Amygdala (tissue), 56 donors: Measurements from ENCODE around the gene ORAI2.
"Not testable (repeated sequence)": the region's sequence is repeated elsewhere in the genome, so short reads cannot be mapped to it uniquely, and the experiment has no call there.

Source experiments
- DNase-seq, 56 donors: peaks; one replicate each; lab custom pipeline; 2025; lab: John Stamatoyannopoulos, UW

The ORAI2 gene

DNA sequence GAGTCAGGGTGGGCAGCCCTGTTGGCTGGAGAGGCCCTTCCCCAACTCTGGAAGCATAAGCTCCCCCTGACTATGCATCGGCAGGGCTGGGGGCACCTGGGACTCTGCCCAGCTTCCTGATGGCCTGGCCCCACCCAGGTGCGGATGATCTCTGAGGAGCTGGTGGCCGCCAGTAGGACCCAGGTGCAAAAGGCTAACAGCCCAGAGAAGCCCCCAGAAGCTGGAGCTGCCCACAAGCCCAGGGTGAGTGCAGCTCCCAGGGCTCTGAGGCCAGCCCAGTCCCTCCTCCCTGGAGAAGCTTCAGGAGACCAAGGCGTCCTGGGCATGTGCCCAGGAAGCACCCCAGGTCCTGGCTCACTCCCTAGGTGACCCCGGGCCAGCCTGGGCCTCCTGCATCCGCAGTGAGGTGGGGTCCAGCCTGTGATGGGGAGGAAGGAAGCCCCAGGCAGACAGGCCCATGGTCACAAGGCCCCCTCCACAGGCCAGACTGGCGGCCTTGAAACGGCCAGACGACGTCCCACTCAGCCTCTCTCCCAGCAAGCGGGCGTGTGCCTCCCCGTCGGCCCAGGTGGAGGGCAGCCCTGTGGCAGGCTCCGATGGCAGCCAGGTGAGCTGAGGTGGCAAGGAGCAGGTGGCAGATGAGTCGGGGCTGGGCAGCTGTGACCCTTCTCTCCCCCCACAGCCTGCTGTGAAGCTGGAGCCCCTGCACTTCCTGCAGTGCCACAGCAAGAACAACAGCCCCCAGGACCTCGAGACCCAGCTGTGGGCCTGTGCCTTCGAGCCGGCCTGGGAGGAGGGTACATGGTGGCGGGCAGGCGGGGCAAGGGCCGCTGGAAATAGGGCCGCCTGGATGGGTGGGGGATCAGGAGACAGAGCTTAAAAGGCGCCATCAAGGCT is 34.5 kb downstream of the ORAI2 start:
- DNase-seq: no peak

- DNase-seq: peak in 1 of 56 donors; percentile 18
These were observed 35.3 kb downstream of the ORAI2 start for GRCh38 chr7:102468478-102469350.

DNA sequence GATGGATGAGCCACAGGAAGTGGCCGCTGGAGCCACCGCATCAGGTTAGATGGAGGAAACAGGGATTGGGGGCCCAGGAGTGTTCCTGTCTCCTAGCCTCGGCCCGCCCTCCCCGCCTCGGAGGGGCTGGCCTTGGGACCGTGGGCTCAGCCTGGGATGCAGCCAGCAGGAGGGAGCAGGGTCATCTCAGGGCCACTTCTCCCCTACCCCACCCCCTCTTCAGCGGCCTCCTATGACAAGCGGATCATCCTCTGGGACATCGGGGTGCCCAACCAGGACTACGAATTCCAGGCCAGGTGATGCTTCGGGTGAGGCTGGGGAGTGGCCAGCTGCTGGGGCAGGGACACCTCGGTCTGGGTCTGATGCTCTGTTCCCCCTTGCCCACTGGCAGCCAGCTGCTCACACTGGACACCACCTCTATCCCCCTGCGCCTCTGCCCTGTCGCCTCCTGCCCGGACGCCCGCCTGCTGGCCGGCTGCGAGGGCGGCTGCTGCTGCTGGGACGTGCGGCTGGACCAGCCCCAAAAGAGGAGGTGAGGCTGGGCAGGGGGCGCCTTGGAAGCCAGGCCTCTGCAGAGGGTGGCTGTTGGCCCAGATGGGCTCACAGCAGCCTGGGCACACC is 36.1 kb downstream of the ORAI2 start:
- no peak for DNase-seq

DNA sequence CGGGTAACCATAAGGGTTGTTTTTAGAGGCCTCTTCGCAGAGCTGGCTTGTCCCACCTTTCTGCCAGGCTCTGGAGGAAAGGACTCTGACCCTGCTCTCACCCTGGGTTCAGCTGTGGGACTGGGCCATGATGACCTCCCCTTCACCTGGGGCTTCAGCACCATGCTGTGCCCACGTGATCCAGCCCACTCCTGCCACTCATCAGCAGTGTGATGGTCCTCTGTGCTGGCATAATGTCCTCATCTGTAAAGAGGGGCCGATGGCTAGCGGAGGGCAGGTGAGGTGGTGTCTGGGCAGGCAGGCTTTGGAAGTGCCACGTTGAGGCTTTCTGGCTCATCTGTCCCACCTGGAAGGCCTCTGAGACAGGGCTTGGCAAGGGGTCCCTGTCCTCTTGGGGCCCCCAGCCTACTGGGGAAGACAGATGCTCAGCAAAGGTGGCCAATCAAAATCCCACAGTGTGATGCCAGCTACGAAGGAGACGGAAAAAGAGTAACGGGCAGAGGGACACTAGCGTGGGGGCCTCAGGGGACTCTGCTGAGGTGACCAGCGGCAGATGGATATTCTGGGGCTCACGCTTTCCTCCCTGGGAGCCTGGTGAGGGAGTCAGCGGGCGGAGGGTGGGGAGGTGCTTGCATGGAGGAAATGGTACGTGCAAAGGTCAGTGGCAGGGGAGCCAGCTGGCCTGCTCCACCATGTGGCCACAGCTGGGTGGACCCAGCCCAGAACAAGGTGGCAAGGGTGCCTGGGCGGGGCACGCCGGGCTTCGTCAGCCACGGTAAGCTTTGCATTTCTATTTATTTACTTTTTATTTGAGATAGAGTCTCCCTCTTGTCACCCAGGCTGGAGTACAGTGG is 36.8 kb downstream of the ORAI2 start:
- DNase-seq: no peak

DNA sequence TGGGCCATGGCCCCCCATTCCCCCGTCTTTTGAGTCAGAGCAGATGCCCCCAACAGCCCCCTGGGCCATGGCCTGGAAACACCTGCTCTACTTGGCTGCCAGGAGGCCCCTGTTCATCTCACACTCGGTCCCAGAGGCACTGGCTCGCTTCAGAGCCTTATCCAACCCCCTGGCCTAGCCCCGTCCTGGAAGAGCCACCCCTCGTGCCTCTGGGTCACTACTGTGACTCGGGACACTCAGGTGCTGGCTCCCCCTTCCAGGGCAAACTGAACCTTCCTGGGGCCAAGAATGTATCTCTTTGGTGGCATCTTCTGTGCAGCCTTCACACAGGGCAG is 38.4 kb downstream of the ORAI2 start:
- DNase-seq: no peak

DNA sequence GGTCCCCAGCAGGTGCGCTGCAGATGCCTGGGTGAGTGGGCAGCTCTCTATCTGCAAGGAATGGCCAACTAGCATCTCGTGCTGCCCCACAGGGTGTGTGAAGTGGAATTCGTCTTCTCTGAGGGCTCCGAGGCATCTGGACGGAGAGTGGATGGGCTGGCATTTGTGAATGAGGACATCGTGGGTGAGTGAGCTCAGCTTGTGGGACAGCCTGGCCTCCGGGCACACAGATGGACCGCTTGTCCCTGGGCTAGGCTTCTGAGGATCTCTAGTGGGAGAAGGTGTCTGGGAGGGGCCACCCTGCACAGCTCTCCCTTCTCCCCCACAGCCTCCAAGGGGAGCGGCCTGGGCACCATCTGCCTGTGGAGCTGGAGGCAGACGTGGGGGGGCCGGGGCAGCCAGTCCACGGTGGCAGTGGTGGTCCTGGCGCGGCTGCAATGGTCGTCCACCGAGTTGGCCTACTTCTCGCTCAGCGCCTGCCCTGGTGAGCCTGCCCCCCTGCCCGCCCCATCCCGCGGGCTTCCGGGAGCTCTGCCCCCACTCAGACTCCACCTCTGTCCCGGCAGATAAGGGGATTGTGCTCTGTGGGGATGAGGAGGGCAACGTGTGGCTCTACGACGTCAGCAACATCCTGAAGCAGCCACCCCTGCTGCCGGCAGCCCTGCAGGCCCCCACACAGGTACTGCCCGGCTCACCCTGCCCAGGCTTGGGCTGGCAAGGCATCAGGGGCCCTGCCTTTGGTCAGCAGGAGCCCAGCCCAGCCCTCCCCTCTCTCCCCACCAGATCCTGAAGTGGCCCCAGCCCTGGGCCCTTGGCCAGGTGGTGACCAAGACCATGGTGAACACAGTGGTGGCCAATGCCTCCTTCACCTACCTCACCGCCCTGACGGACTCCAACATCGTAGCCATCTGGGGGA is 39.0 kb downstream of the ORAI2 start:
- no peak for DNase-seq

- peak in 14 of 56 donors; percentile 9 to 44 (median 22) for DNase-seq
These were observed 40.1 kb downstream of the ORAI2 start for GRCh38 chr7:102473271-102473991.

- DNase-seq: not testable (repeated sequence)
These were observed 40.7 kb downstream of the ORAI2 start for GRCh38 chr7:102474116-102474515.

- not testable (repeated sequence) for DNase-seq
These were observed 41.5 kb downstream of the ORAI2 start for GRCh38 chr7:102474736-102475435.

DNA sequence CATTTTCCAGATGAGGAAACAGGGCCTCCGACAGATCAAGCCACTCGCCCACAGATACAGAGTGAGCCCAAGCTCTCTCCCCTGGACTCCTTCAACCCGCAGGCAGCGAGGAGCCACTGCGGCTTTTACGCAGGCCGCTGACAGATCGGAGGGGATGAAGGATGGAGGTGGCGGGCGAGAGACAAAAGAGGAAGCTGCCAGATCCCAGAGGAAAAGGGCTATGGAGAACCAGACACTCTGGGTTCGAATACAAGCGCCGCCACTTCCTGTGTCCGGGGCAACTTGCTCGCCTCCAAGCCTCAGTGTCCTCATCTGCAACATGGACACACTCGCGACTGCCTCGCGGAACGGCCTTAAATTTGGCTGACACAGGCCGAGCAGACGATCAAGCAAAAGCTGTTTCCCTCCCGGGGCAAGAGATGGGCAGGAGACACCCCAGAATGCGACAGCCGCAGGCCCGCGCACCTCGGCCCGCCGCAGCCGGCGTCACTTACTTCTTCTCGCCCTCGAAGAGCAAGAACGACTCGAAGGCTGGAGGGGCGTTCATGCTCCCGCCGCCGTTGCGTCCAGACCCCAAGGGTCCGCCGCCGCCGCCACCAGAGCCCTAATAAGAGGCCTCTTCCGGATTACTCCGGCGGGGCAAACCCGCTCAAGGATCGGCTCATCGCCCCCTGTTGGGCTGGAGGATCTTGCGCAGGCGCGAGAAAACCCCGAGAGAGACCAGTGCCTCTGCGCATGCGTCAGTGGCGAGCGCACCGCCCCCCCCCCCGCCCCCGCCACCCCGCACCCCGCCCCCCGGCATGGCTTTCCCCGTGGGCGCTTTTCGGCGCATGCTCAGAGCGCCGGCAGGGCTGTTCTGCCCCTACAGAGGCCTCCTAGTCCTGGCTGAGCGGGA is 45.2 kb downstream of the ORAI2 start, which contains the start of gene POLR2J:
Gene POLR2J (minus strand): TSS at position 609 of the 895 bp plus-strand sequence. CDS start 62 bp downstream, at position 547.
- DNase-seq: not testable (repeated sequence)

DNA sequence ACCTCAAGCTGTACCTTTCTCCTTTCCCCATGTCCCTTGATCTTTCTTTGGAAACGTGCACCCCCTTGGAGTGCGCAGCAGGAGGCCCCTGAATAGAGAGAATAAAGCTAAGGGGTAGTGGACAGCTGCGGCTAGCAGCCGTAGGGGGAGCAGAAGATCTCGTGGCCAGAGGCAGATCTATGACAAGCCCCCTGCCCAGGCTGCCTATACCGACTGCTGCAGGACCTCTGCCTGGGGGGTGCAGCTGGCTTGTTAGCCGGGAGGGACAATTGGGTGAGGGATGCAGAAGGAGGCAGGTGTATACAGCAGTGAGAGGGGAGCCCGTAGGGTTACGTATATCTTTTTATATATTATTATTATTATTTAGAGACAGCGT is 45.8 kb downstream of the ORAI2 start:
- not testable (repeated sequence) for DNase-seq

DNA sequence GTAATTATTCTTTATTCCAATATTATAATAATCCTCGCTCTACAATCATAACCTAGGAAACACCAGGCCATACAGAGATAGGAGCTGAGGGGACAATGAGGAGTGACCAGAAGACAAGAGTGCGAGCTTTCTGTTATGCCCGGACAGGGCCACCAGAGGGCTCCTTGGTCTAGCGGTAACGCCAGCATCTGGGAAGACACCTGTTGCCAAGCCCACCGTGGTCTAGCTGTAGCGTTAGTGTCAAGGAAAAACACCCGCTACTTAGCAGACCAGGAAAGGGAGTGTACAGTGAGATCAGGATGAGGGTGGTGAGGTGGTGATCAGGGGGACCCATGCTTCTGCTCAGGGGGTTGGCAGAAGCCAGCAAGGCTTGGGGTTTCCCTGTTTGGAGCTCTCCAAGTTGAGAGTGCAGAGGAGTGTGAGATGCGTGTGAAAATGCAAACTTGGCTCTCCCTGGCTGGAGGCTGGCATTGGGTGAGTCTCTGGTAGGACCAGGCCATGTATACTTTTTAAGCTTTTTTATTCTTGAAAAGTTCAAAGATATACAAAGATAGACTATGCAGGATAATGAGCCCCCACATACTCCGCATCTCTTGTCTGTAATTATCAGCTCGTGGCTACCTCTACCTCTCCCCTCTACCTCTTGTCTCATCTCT is 46.7 kb downstream of the ORAI2 start:
- DNase-seq: not testable (repeated sequence)

DNA sequence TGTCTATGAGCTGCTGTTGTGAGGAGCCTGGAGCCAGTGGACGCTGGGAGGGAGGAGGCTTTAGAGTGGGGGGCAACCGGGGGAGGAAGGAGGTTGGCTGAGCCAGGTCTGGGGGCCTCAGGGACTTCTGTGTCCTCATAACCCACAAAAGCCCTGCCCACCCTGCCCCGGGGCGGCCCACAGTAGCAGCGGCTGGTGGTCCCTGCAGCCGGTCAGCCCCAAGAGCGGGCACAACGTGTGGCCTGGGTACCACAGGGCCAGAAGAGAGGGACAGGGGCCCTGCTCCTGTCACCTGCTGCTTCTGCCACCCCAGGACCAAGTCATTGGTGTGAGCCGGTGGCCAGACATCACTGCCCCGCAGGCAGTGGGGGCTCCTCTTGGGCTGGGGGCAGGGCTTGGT is 48.6 kb downstream of the ORAI2 start:
- not testable (repeated sequence) for DNase-seq

GRCh38 chr7:102484317-102484716 is 50.9 kb downstream of the ORAI2 start:
- not testable (repeated sequence) for DNase-seq

GRCh38 chr7:102490529-102491075 is 57.2 kb downstream of the ORAI2 start:
- DNase-seq: not testable (repeated sequence)
